ENCODE data around the gene MRPL38. TPM values are rescaled to one million over a fixed set of nuclear protein-coding genes. Genes with fewer than 3 reads are reported as not detected.

MRPL38 gene
- total RNA-seq, 1 donor from 2014 or later: 73.6 TPM

DNA sequence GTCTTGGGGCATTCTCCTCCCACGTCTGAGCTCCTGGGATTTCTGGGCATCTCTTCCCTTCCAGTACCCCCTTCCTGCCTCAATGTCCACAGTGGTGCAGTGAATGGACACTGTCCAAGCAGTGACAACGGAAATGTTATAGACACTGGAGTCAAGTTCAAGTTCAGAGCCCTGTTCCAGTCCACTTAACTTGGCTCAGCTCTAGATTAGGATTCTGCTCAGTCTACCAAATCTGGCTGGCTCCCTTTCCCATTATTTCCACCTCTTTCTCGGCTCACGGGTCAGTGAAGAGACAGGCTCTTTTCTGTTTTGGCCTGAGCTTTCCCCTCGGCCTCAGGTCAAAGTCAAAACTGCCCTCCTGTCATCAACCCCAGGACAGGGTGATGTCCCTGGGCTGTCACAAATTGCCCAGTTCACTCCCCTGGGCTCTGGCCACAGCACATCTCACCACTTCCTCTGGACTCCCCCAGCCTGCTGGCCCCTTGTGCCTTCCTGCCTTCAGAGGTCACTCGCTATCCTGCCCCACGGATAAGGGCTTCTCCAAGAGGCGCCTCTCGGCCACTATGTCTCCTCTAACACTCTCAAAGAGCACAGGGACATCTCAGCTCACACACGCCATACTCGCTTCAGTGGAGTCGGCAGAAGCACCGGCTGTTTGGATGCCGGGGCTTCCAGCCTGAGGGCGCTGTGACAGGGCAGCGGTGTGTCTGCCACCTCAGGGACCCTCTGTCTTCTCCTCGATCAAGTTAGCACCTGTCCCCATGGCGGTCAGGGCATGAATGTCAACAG is 17.7 kb upstream of the MRPL38 start:
- ATAC-seq: no peak

DNA sequence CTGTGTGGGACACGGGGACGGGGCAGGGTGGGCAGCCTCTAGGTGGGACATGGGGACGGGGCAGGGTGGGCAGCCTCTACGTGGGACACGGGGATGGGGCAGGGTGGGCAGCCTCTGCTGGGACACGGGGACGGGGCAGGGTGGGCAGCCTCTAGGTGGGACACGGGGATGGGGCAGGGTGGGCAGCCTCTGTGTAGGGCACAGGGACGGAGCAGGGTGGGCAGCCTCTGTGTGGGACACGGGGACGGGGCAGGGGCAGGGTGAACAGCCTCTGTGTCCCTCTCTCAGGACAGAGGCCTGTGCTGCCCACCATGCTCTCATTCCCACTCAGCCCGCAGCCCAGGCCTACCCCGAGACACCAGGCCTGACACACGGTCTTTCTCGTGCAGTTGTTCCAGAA is 16.9 kb upstream of the MRPL38 start:
- intact Hi-C loops (cut with DNase I): no loop called here
- ATAC-seq: no peak
- DNase-seq (ENCODE audit: low spot score): no peak

More for the DNA sequence above, 17.7 kb upstream of the MRPL38 start:
- DNase-seq (ENCODE audit: low spot score): no peak
- intact Hi-C loops (cut with DNase I): no loop called here

DNA sequence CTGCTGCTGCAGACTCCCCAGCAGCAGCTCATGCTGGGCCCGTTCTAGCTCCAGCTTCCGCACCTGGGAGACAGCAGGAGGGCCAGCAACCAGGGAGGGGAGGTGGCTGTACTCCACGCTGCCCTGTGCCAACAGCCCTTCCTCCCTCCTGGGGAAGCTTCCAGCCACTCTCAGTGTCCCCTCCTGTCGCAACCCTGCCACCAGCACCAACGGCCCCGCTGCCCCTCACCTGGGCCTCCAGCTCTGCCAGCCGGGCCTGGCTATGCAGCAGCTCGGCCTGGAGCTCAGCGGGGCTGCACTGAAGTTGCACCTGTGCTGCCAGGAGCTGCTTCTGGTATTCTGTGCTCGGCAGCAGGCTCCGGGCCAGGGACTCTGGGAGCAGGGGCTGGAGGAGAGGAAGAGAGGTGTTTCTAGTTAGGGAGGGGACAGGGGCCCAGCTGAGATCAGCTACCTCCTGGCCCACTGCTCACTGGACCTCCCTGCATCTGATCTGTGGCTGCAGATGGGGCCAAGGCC is 15.4 kb upstream of the MRPL38 start:
- no peak for DNase-seq (ENCODE audit: low spot score)
- intact Hi-C loops (cut with DNase I): no loop called here
- no peak for ATAC-seq

- intact Hi-C loops (cut with DNase I): no loop called here
- ATAC-seq (no peak), DNase-seq (ENCODE audit: low spot score) (no peak)
Observed at GRCh38 chr17:75919611-75920010, 14.9 kb upstream of the MRPL38 start.

DNA sequence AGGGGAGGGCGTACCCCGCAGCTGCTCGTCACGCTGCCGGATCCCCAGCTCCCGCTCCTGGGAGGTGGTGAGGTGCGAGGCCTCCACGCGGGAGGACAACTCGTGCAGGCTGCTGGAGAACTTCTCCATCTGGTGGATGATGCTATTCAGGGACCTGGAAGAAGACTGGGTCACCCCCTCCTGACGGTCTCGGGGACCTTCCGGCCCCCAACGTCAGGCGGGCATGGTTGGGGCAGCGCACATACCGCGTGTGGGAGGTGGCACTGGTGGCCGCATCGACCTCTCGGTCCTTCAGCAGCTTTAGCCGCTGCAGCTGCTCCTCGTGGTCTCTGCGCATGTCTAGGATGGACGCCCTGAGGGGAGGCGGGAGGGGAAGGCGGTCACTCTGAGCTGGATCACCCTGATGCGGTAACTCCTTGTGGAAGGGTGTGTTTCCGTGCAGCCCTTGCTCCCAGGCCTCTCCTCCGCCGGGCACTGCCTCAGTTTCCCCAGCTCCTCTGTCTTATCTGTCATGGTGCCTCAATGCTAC is 13.3 kb upstream of the MRPL38 start:
- DNase-seq (ENCODE audit: low spot score) (no peak), ATAC-seq (no peak)
- intact Hi-C loops (cut with DNase I): no loop called here

- ATAC-seq (no peak), DNase-seq (ENCODE audit: low spot score) (no peak)
- intact Hi-C loops (cut with DNase I): no loop called here
Observed at GRCh38 chr17:75917141-75917916, 12.6 kb upstream of the MRPL38 start.

DNA sequence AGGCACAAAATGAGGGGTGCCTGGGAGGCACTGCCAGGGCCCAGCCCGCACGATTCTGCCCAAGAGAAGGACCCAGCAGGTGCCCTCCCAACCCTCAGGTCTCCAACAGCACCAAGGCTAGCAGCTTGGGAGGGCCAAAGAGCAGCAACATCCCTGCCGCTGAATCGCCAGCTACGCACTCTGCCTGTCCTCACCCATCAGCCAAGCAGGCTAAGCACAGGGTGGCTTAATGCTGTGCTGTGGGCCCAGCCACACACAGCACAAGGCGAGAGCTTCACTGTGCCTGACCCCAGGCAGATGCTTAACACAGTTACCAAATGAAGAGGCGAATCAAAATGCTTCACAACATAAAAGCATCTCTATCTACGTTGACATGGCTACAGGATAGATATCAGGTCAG is 10.6 kb upstream of the MRPL38 start:
- ATAC-seq (no peak), DNase-seq (ENCODE audit: low spot score) (no peak)
- intact Hi-C loops (cut with DNase I): no loop called here

DNA sequence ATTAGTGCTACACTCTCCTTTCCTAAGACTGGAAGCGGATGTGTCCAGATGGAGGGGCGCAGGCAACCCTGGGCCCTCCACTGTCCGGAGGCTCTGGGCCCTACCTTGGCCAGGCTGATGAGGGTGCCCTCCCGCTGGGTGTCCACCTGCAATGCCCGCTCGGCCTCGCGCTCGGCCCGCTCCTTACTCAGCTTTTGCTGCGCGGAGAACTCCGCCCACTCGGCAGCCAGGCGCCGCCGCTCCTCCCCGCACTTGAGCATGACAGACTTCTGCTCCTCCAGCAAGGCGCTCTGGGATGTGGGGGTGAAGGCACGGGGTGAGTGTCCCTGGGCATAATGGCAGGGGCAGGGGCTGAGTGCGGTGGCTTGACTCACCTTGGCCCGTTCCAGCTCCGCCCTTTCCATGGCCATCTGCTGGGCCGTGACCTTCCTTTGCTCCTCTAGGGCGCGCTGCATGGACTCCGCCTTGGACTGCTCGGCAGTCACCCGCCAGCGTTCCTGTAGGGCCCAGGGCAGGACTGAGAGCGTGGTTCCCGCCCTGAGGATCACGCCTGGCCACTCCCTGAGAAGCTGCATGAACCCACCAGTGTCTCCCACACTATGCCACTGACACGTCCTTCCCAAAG is 10.1 kb upstream of the MRPL38 start:
- ATAC-seq: no peak

DNA sequence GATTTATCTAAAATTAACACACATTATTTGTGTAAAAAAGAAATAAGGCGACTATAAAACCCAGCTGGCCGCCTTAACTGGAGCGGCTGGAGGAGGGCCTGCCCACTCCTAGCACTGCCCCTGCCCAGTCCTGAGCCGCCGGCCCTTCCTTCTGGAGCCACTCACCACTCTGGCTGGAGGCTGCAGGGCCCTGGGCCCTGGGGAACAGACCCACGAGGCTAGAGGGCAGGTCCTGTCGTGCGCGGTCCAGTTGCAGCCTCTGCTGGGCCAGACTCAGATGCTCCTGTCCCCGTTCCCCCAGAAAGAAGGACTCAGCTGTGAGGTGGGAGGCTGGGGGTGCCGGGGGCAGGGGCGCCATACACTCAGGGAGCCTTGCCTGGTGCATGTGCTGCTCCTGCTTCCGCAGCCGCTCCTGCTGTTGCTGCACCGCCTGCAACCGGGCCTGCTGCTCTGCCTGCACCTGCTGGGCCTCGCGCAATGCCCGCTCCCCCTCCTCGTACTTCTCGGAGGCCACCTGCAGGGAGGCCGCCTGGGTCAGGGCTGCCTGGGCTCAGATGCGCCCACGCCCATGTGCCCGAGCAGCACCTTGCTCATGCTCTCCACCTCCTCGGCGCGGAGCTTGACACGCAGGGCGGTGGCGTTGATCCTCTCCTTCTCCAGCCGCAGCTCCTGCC is 9.0 kb upstream of the MRPL38 start:
- intact Hi-C loops (cut with DNase I): no loop called here
- ATAC-seq (no peak), DNase-seq (ENCODE audit: low spot score) (no peak)

More for the DNA sequence above, 10.1 kb upstream of the MRPL38 start:
- no peak for DNase-seq (ENCODE audit: low spot score)
- intact Hi-C loops (cut with DNase I): no loop called here

DNA sequence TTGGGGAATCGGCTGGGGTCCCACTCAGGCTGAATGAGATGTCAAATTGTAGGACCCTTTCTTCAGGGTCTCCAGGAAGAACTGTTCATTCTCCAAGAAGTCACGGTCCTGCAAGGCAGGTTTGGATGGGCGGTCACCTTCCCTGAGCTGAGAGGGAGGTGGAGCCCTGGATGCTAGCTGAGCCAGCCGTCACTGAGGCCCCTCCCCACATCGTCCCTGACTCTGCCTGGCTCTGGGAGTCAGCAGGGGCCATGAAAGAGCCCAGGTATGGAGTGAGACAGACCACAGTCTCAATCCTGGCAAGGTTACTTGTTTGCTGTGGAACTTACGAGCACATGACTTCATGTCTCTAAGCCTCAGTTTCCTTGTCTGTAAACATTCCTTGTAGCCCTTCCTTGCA is 6.0 kb upstream of the MRPL38 start:
- intact Hi-C loops (cut with DNase I): no loop called here
- ATAC-seq (no peak), DNase-seq (ENCODE audit: low spot score) (no peak)

DNA sequence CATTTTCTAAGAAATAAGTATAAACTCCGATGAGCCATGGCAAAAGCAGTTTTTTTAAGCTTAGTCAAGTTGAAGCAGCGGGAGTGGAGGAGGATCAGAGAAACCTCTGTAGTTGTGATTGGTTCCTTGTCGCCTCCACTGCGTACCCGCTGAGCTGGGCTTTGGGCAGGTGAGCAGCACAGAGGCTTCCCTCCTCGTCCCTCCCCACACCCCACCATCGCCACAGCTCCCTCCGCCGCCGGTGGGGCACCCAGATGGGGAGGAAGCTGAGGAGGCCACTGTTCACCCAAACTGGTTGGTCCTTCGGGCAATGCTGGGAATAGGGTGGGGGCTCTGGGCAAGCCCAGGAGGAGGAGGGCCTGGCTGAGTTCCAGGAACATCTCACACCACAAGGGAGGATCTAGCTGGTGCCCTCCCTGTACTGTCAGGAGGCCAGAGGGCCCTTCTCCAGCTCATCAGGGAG is 5.2 kb upstream of the MRPL38 start:
- DNase-seq (ENCODE audit: low spot score): no peak
- ATAC-seq: peak; percentile 8
- intact Hi-C loops (cut with DNase I): loop anchor here (5.0 kb wide), 1 partner anchor 97 kb away; no protein-coding TSS in a partner anchor

GRCh38 chr17:75909051-75909811 is 4.5 kb upstream of the MRPL38 start:
- ATAC-seq: no peak
- intact Hi-C loops (cut with DNase I): loop anchor here (5.0 kb wide), 1 partner anchor 98 kb away; no protein-coding TSS in a partner anchor
- DNase-seq (ENCODE audit: low spot score): no peak

- intact Hi-C loops (cut with DNase I): loop anchor here (5.0 kb wide), 1 partner anchor 99 kb away; no protein-coding TSS in a partner anchor
- ATAC-seq: no peak
Observed at GRCh38 chr17:75908201-75908600, 3.5 kb upstream of the MRPL38 start.

GRCh38 chr17:75906143-75906884 is 1.6 kb upstream of the MRPL38 start:
- intact Hi-C loops (cut with DNase I): loop anchor here (5.0 kb wide), 1 partner anchor 101 kb away; no protein-coding TSS in a partner anchor

More at GRCh38 chr17:75908201-75908600, 3.5 kb upstream of the MRPL38 start:
- DNase-seq (ENCODE audit: low spot score): no peak

GRCh38 chr17:75902406-75902805 is 2.3 kb downstream of the MRPL38 start:
- intact Hi-C loops (cut with DNase I): no loop called here
- no peak for ATAC-seq
- no peak for DNase-seq (ENCODE audit: low spot score)

More at GRCh38 chr17:75906143-75906884, 1.6 kb upstream of the MRPL38 start:
- ATAC-seq (no peak), DNase-seq (ENCODE audit: low spot score) (no peak)

DNA sequence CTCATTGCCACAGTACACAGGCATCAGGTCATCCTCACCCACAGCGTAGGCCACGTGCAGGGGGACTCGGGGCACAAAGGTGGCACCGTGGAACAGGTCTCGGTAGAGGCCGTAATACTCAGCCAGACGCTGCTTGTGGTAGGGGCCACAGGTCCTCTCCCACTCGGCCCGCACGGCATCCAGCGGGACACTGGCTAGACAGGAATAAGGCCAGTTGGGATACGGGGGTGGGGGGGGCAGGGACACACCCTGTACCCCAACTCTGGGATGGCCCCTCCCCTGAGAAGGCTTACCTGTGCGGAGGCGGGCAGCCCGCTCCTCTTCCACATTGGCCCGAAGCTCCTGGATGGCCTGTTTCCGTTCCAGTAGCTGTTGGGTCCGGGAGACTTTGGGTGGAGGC is 3.0 kb downstream of the MRPL38 start:
- DNase-seq (ENCODE audit: low spot score): no peak
- intact Hi-C loops (cut with DNase I): no loop called here

More for the DNA sequence above, 3.0 kb downstream of the MRPL38 start:
- no peak for ATAC-seq
